Endothelial cell of umbilical vein (primary cell): Measurements from ENCODE around the gene CHRND. TPM values are rescaled to one million over a fixed set of nuclear protein-coding genes. Genes with fewer than 3 reads are reported as not detected.

Experiments
- BruUV-seq: library from RNA; stranded (reverse); fragments of 400-500 nt; replicated peaks from 2 replicates; lab custom pipeline; 2021; lab: Mats Ljungman, UMichigan
- CTCF ChIA-PET: fragments of 300-600, 350-600 bp; sonication (Branson Sonifier 250); formaldehyde crosslinking; loops from one replicate; lab custom pipeline; 2021; ENCODE audit warnings: antibody characterized with exemption, inconsistent platforms; lab: Charles Lee
- POLR2A ChIA-PET: fragments of 300-600, 350-600 bp; sonication (Branson Sonifier 250); formaldehyde crosslinking; loops from one replicate; lab custom pipeline; 2021; ENCODE audit warnings: antibody characterized with exemption, inconsistent platforms; lab: Charles Lee
- DNase-seq: peaks from one replicate; pipeline ENCODE4 v3.0.0-alpha.2; 2011; ENCODE audit warnings: low read depth, low spot score
- FAIRE-seq: peaks from 2 replicates; lab custom pipeline; 2011; peaks lifted over from hg19 to GRCh38; lab: Jason Lieb, UNC
- H2AFZ ChIP-seq: 2 replicates; pipeline ENCODE4 v1.6.0; 2012; ENCODE audit warnings: low read depth, low read length, control low read depth, inconsistent platforms
- H3K27ac ChIP-seq: 2 replicates; pipeline ENCODE4 v1.5.1; 2011; ENCODE audit warnings: low read depth, mild to moderate bottlenecking, control low read depth, low read length, moderate library complexity; ENCODE audit not compliant: insufficient read depth
- H3K27me3 ChIP-seq, 2 experiments: 2 replicates each; pipeline versions ENCODE4 v1.6.0 to v1.6.1; 2011; ENCODE audit warnings: low read length in 2 of 2, mixed read lengths in 1 of 2; ENCODE audit not compliant: control insufficient read depth in 2 of 2, insufficient read depth in 2 of 2
- H3K36me3 ChIP-seq, 2 experiments: 2 replicates in 1 of 2; 3 replicates in 1 of 2; pipeline ENCODE4 v1.5.1; 2011; ENCODE audit warnings: low read length in 2 of 2, mild to moderate bottlenecking in 1 of 2, moderate library complexity in 1 of 2; ENCODE audit not compliant: control insufficient read depth in 2 of 2, insufficient read depth in 2 of 2; ENCODE audit errors: extremely low read depth in 1 of 2
- H3K4me1 ChIP-seq: 3 replicates; pipeline ENCODE4 v1.5.1; 2011; ENCODE audit warnings: mild to moderate bottlenecking, low read length; ENCODE audit not compliant: control insufficient read depth, insufficient read depth; ENCODE audit errors: extremely low read depth
- H3K4me2 ChIP-seq: 2 replicates; pipeline ENCODE4 v1.6.1; 2011; ENCODE audit warnings: low read length, control low read depth, mixed read lengths; ENCODE audit not compliant: insufficient read depth
- H3K4me3 ChIP-seq, 3 experiments: fragments of 200-600 bp in 1 of 3; sonication (generic), shearing (Covaris generic) in 1 of 3; replicated peaks in 1 of 3; 2 replicates each; pipeline ENCODE4 v1.5.1; 2011 to 2016; ENCODE audit warnings: control low read depth in 3 of 3, low read length in 3 of 3, mild to moderate bottlenecking in 2 of 3, inconsistent platforms in 1 of 3, low read depth in 1 of 3, moderate library complexity in 1 of 3; ENCODE audit not compliant: insufficient read depth in 1 of 3
- H3K79me2 ChIP-seq: 2 replicates; pipeline ENCODE4 v1.6.0; 2012; ENCODE audit warnings: low read length, inconsistent platforms; ENCODE audit not compliant: control insufficient read depth, insufficient read depth
- H3K9ac ChIP-seq: replicated peaks from 2 replicates; pipeline ENCODE3; 2011; ENCODE audit warnings: low read length, control low read depth; ENCODE audit not compliant: insufficient read depth; ENCODE audit errors: extremely low read depth
- H3K9me1 ChIP-seq: replicated peaks from 3 replicates; pipeline ENCODE4 v1.6.0; 2011; ENCODE audit warnings: mild to moderate bottlenecking, low read length; ENCODE audit not compliant: control insufficient read depth, insufficient read depth; ENCODE audit errors: extremely low read depth
- H3K9me3 ChIP-seq: replicated peaks from 2 replicates; pipeline ENCODE4 v1.5.1; 2012; ENCODE audit warnings: low read length, inconsistent platforms; ENCODE audit not compliant: control insufficient read depth, insufficient read depth
- H4K20me1 ChIP-seq: replicated peaks from 2 replicates; pipeline ENCODE3; 2011; ENCODE audit warnings: mild to moderate bottlenecking, low read length; ENCODE audit not compliant: control insufficient read depth, insufficient read depth; ENCODE audit errors: extremely low read depth
- CTCF ChIP-seq, 2 donors: IDR thresholded peaks; 1 replicate in 1 of 2; 2 replicates in 1 of 2; pipeline ENCODE4 v1.5.1; 2011; ENCODE audit warnings: low read length in 2 of 2, mild to moderate bottlenecking in 2 of 2, moderate library complexity in 2 of 2, control low read depth in 1 of 2, inconsistent platforms in 1 of 2, low read depth in 1 of 2; ENCODE audit not compliant: insufficient read depth in 1 of 2; ENCODE audit errors: extremely low read depth in 1 of 2
- EZH2 ChIP-seq: IDR thresholded peaks from 2 replicates; pipeline ENCODE4 v1.6.1; 2012; ENCODE audit warnings: borderline replicate concordance, low read depth, mild to moderate bottlenecking, moderate library complexity, low read length, inconsistent platforms; ENCODE audit not compliant: severe bottlenecking
- FOS ChIP-seq: IDR thresholded peaks from 2 replicates; pipeline ENCODE4 v1.6.1; 2011; ENCODE audit warnings: mild to moderate bottlenecking, low read length, moderate library complexity, borderline replicate concordance; ENCODE audit not compliant: insufficient read depth
- GATA2 ChIP-seq: IDR thresholded peaks from 2 replicates; pipeline ENCODE4 v1.7.0; 2011; ENCODE audit warnings: low read depth, mild to moderate bottlenecking, moderate library complexity, mixed read lengths, low read length; ENCODE audit not compliant: insufficient read length, insufficient read depth
- JUN ChIP-seq: IDR thresholded peaks from 2 replicates; pipeline ENCODE4 v1.6.1; 2011; ENCODE audit warnings: borderline replicate concordance, low read depth; ENCODE audit not compliant: insufficient read length, insufficient read depth
- MAX ChIP-seq: IDR thresholded peaks from 2 replicates; pipeline ENCODE4 v1.6.1; 2011; ENCODE audit not compliant: insufficient read depth, insufficient read length
- MYC ChIP-seq: IDR thresholded peaks from one replicate; pipeline ENCODE4 v1.6.1; 2011; ENCODE audit warnings: mild to moderate bottlenecking, low read depth, low read length
- POLR2A ChIP-seq: IDR thresholded peaks from 2 replicates; pipeline ENCODE4 v1.6.1; 2012; ENCODE audit warnings: low read depth, mild to moderate bottlenecking, control low read depth, low read length
- POLR2AphosphoS5 ChIP-seq: IDR thresholded peaks from 2 replicates; pipeline ENCODE4 v1.6.1; 2012; ENCODE audit warnings: low read depth, mild to moderate bottlenecking, control low read depth, low read length, moderate library complexity; ENCODE audit not compliant: insufficient read depth
- dilution Hi-C: fragments of 300-500 bp; cut with MboI; formaldehyde crosslinking; loops from one replicate; pipeline ENCODE4 v1.15.0; 2019; ENCODE audit warnings: low sequenced_read_pairs; ENCODE audit not compliant: extremely low pct_ligation_motif_present
- intact Hi-C: fragments of 100-400 bp; cut with micrococcal nuclease; formaldehyde crosslinking; loops from one replicate; pipeline ENCODE4 v1.10.0; 2022
- polyA plus RNA-seq, 4 experiments: library from polyadenylated mRNA; depleted of rRNA in 3 of 4; stranded (reverse) in 3 of 4; unstranded in 1 of 4; fragments of >200 nt; gene quantifications; 2 replicates each; pipeline versions ENCODE4 v1.2.1 to v1.2.3, GENCODE V29; 2011 to 2012; ENCODE audit warnings: missing spikeins in 1 of 4
- total RNA-seq: library from RNA; stranded (reverse); gene quantifications from 2 replicates; pipeline ENCODE4 v1.2.3, GENCODE V29; 2021

Gene CHRND
- total and polyA plus RNA-seq, 2 donors (not counting 3 experiments of a cell fraction or from before 2014, with no cell fraction given): not detected

GRCh38 chr2:232535761-232536530, 10.0 kb downstream of the CHRND start:
- intact Hi-C loops (no loop called here), dilution Hi-C loops (no loop called here)
- Histone ChIP-seq H3K79me2 (no peaks in the 10 kb centered on the region), H3K27me3 (no peaks in the 10 kb centered on the region), H3K4me2 (no peak overlapping the region), H3K9me3 (no peaks in the 10 kb centered on the region), H3K27ac (no peak overlapping the region), H3K9ac (no peak overlapping the region), H3K4me3 (no peak overlapping the region), H3K4me1 (no peaks in the 10 kb centered on the region), H3K36me3 (no peaks in the 10 kb centered on the region), H4K20me1 (no peaks in the 10 kb centered on the region), H2AFZ (no peak overlapping the region), H3K9me1 (no peaks in the 10 kb centered on the region)
- BruUV-seq: no TSS peak
- TF ChIP-seq POLR2A (no peak), FOS (no peak), MAX (no peak), EZH2 (no peak), JUN (no peak), GATA2 (no peak), CTCF (IDR thresholded peaks at IDR 0.05; ENCODE audit: extremely low read depth in 1 of 2, insufficient read depth in 1 of 2, low read depth in 1 of 2, low read length in 2 of 2) (no peak), POLR2AphosphoS5 (no peak), MYC (no peak)
- FAIRE-seq (no peak), DNase-seq (no peak)
- ChIA-PET CTCF (no interaction called here), POLR2A (no interaction called here)
